H1 (cell line): ENCODE measurements around the gene CHMP5. TPM values are rescaled to one million over a fixed set of nuclear protein-coding genes. Genes with fewer than 3 reads are reported as not detected.

Source experiments
- CTCF ChIA-PET: fragments of 300-600 bp; sonication (Branson Sonifier 250); formaldehyde crosslinking; loops from one replicate; lab custom pipeline; 2021; ENCODE audit not compliant: partially characterized antibody; lab: Charles Lee
- POLR2A ChIA-PET: fragments of 300-600 bp; sonication (Branson Sonifier 250); formaldehyde crosslinking; loops from one replicate; lab custom pipeline; 2021; ENCODE audit warnings: inconsistent platforms; ENCODE audit not compliant: partially characterized antibody; lab: Charles Lee
- DNase-seq, 2 experiments: peaks; one replicate each; pipeline versions ENCODE4 v3.0.0 to v3.0.0-alpha.2; 2010 to 2022; ENCODE audit warnings: low spot score in 2 of 2, low read depth in 1 of 2, mixed read lengths in 1 of 2
- FAIRE-seq: peaks from 2 replicates; lab custom pipeline; 2011; peaks lifted over from hg19 to GRCh38; lab: Jason Lieb, UNC
- H2AFZ ChIP-seq: 2 replicates; pipeline ENCODE4 v1.8.1; 2012; ENCODE audit warnings: low read length, inconsistent platforms
- H2AK5ac ChIP-seq: 2 replicates; pipeline ENCODE4 v1.6.1; 2013; ENCODE audit warnings: low read depth, low read length
- H2BK120ac ChIP-seq: replicated peaks from 2 replicates; pipeline ENCODE3; 2013; ENCODE audit warnings: low read depth, low read length, inconsistent platforms
- H2BK12ac ChIP-seq: 2 replicates; pipeline ENCODE4 v1.6.1; 2013; ENCODE audit warnings: low read depth, low read length
- H2BK15ac ChIP-seq: 2 replicates; pipeline ENCODE4 v1.6.1; 2013; ENCODE audit warnings: low read length
- H2BK20ac ChIP-seq: 2 replicates; pipeline ENCODE4 v1.6.1; 2013; ENCODE audit warnings: low read length
- H2BK5ac ChIP-seq: 2 replicates; pipeline ENCODE4 v1.6.1; 2013; ENCODE audit warnings: low read depth, low read length
- H3K14ac ChIP-seq: 2 replicates; pipeline ENCODE4 v1.6.1; 2013; ENCODE audit warnings: inconsistent platforms; ENCODE audit not compliant: insufficient read length
- H3K18ac ChIP-seq: 2 replicates; pipeline ENCODE4 v1.6.1; 2013; ENCODE audit warnings: low read length; ENCODE audit errors: extremely low read depth
- H3K23ac ChIP-seq: 2 replicates; pipeline ENCODE4 v1.6.1; 2013; ENCODE audit warnings: inconsistent platforms; ENCODE audit not compliant: insufficient read length
- H3K23me2 ChIP-seq: 2 replicates; pipeline ENCODE4 v1.6.1; 2013; ENCODE audit warnings: low read depth, low read length
- H3K27ac ChIP-seq: 2 replicates; pipeline ENCODE4 v1.6.1; 2011; ENCODE audit warnings: low read depth, low read length, inconsistent platforms
- H3K27me3 ChIP-seq, 4 experiments: replicated peaks in 1 of 4; 1 replicate in 1 of 4; 2 replicates in 3 of 4; pipeline versions ENCODE4 v1.6.1 to v1.8.1; 2011 to 2013; ENCODE audit warnings: low read length in 3 of 4, mild to moderate bottlenecking in 3 of 4, inconsistent platforms in 2 of 4, mixed read lengths in 2 of 4, moderate library complexity in 1 of 4; ENCODE audit not compliant: control insufficient read depth in 3 of 4, insufficient read depth in 3 of 4; ENCODE audit errors: extremely low read depth in 1 of 4
- H3K36me3 ChIP-seq, 4 experiments: 2 replicates each; pipeline versions ENCODE4 v1.6.1 to v1.8.1; 2011 to 2013; ENCODE audit warnings: mild to moderate bottlenecking in 4 of 4, low read length in 3 of 4, moderate library complexity in 2 of 4, control low read depth in 1 of 4, inconsistent platforms in 1 of 4; ENCODE audit not compliant: insufficient read depth in 4 of 4, control insufficient read depth in 2 of 4
- H3K4ac ChIP-seq: replicated peaks from 2 replicates; pipeline ENCODE3; 2013; ENCODE audit warnings: low read length, low read depth, mixed read lengths, inconsistent platforms; ENCODE audit not compliant: insufficient read length
- H3K4me1 ChIP-seq, 4 experiments: replicated peaks in 1 of 4; 1 replicate in 1 of 4; 2 replicates in 3 of 4; pipeline versions ENCODE4 v1.6.1 to v1.8.1; 2011 to 2013; ENCODE audit warnings: low read length in 3 of 4, inconsistent platforms in 2 of 4, mixed read lengths in 1 of 4; ENCODE audit not compliant: insufficient read depth in 4 of 4, control insufficient read depth in 3 of 4
- H3K4me2 ChIP-seq, 2 experiments: 2 replicates each; pipeline versions ENCODE4 v1.6.1 to v1.8.1; 2011 to 2013; ENCODE audit warnings: low read depth in 2 of 2, low read length in 2 of 2, control low read depth in 1 of 2, inconsistent platforms in 1 of 2, mild to moderate bottlenecking in 1 of 2; ENCODE audit not compliant: insufficient read depth in 1 of 2
- H3K4me3 ChIP-seq, 4 experiments: fragments of 200-600, 300-600 bp in 1 of 4; sonication (generic), shearing (Covaris generic), sonication (Bioruptor Twin) in 1 of 4; 2 replicates each; pipeline versions ENCODE4 v1.5.1 to v1.8.1; 2011 to 2016; ENCODE audit warnings: low read length in 4 of 4, low read depth in 3 of 4, control low read depth in 2 of 4, inconsistent platforms in 2 of 4, mild to moderate bottlenecking in 2 of 4, mixed read lengths in 1 of 4, moderate library complexity in 1 of 4; ENCODE audit not compliant: insufficient read depth in 2 of 4; ENCODE audit errors: extremely low read depth in 1 of 4
- H3K56ac ChIP-seq: replicated peaks from 2 replicates; pipeline ENCODE3; 2013; ENCODE audit warnings: low read depth, mild to moderate bottlenecking, mixed read lengths, low read length, inconsistent platforms; ENCODE audit not compliant: insufficient read length
- H3K79me1 ChIP-seq: 2 replicates; pipeline ENCODE4 v1.6.1; 2013; ENCODE audit warnings: low read depth, low read length, control low read depth
- H3K79me2 ChIP-seq, 2 experiments: 2 replicates each; pipeline versions ENCODE4 v1.6.1 to v1.8.1; 2012 to 2013; ENCODE audit warnings: low read length in 2 of 2, mild to moderate bottlenecking in 2 of 2, inconsistent platforms in 1 of 2; ENCODE audit not compliant: insufficient read depth in 2 of 2, control insufficient read depth in 1 of 2
- H3K9ac ChIP-seq, 4 experiments: replicated peaks in 1 of 4; 1 replicate in 1 of 4; 2 replicates in 3 of 4; pipeline versions ENCODE4 v1.6.1 to v1.8.1; 2011 to 2013; ENCODE audit warnings: low read depth in 3 of 4, low read length in 3 of 4, control low read depth in 2 of 4, mild to moderate bottlenecking in 2 of 4, moderate library complexity in 2 of 4, inconsistent platforms in 1 of 4; ENCODE audit errors: extremely low read depth in 1 of 4
- H3K9me3 ChIP-seq, 2 experiments: 2 replicates each; pipeline versions ENCODE4 v1.6.1 to v1.8.1; 2012 to 2013; ENCODE audit warnings: mild to moderate bottlenecking in 2 of 2, moderate library complexity in 2 of 2, control low read depth in 1 of 2, inconsistent platforms in 1 of 2, low read depth in 1 of 2, low read length in 1 of 2, mixed read lengths in 1 of 2; ENCODE audit not compliant: insufficient read depth in 2 of 2
- H4K20me1 ChIP-seq, 2 experiments: replicated peaks in 1 of 2; 2 replicates each; pipeline versions ENCODE3 to v1.8.1; 2011 to 2013; ENCODE audit warnings: inconsistent platforms in 2 of 2, low read length in 2 of 2, mild to moderate bottlenecking in 1 of 2; ENCODE audit not compliant: insufficient read depth in 2 of 2, control insufficient read depth in 1 of 2
- H4K5ac ChIP-seq: 2 replicates; pipeline ENCODE4 v1.6.1; 2013; ENCODE audit warnings: low read length, low read depth, mixed read lengths, inconsistent platforms; ENCODE audit not compliant: insufficient read length
- H4K8ac ChIP-seq: 2 replicates; pipeline ENCODE4 v1.8.0; 2013; ENCODE audit warnings: mild to moderate bottlenecking, moderate library complexity, low read length, inconsistent platforms; ENCODE audit not compliant: insufficient read depth; ENCODE audit errors: extremely low read depth
- H4K91ac ChIP-seq: replicated peaks from 2 replicates; pipeline ENCODE3; 2013; ENCODE audit warnings: low read length, mixed read lengths, inconsistent platforms; ENCODE audit not compliant: insufficient read length
- BACH1 ChIP-seq: IDR thresholded peaks from 2 replicates; pipeline ENCODE4 v1.6.1; 2012; ENCODE audit warnings: low read length, improper control_type of control experiment
- BRCA1 ChIP-seq: IDR thresholded peaks from 2 replicates; pipeline ENCODE4 v1.6.1; 2012; ENCODE audit warnings: low read depth, low read length, improper control_type of control experiment
- CEBPB ChIP-seq: IDR thresholded peaks from 2 replicates; pipeline ENCODE4 v1.6.1; 2012; ENCODE audit warnings: low read depth, low read length
- CHD1 ChIP-seq: IDR thresholded peaks from 2 replicates; pipeline ENCODE4 v1.6.1; 2012; ENCODE audit warnings: low read depth, low read length, improper control_type of control experiment
- CREB1 ChIP-seq: IDR thresholded peaks from 2 replicates; pipeline ENCODE4 v1.6.1; 2012; ENCODE audit warnings: inconsistent platforms
- E2F6 ChIP-seq: IDR thresholded peaks from 2 replicates; pipeline ENCODE4 v1.6.1; 2012; ENCODE audit warnings: inconsistent platforms
- EGR1 ChIP-seq: IDR thresholded peaks from 2 replicates; pipeline ENCODE4 v1.6.1; 2011; ENCODE audit warnings: low read depth, low read length, borderline replicate concordance
- FOSL1 ChIP-seq: IDR thresholded peaks from 2 replicates; pipeline ENCODE4 v1.6.1; 2011; ENCODE audit warnings: mild to moderate bottlenecking, low read depth, low read length, moderate library complexity; ENCODE audit not compliant: insufficient read depth
- GTF2F1 ChIP-seq: IDR thresholded peaks from 2 replicates; pipeline ENCODE4 v1.6.1; 2012; ENCODE audit warnings: low read depth, low read length, improper control_type of control experiment, borderline replicate concordance
- KDM5A ChIP-seq: fragments of 200-600 bp; IDR thresholded peaks from 2 replicates; pipeline ENCODE4 v1.7.1; 2012; ENCODE audit warnings: mild to moderate bottlenecking, low read length, inconsistent platforms, mixed read lengths
- MAFK ChIP-seq: IDR thresholded peaks from 2 replicates; pipeline ENCODE4 v1.6.1; 2012; ENCODE audit warnings: low read depth, mild to moderate bottlenecking, improper control_type of control experiment, low read length
- POLR2A ChIP-seq, 2 experiments: IDR thresholded peaks; 1 replicate in 1 of 2; 2 replicates in 1 of 2; pipeline ENCODE4 v1.6.1; 2011; ENCODE audit warnings: low read depth in 2 of 2, low read length in 2 of 2, mild to moderate bottlenecking in 2 of 2; ENCODE audit errors: control extremely low read depth in 1 of 2
- SIX5 ChIP-seq: IDR thresholded peaks from 2 replicates; pipeline ENCODE4 v1.6.1; 2011; ENCODE audit warnings: mild to moderate bottlenecking, low read depth, low read length
- SP1 ChIP-seq: IDR thresholded peaks from 2 replicates; pipeline ENCODE4 v1.6.1; 2011; ENCODE audit warnings: low read depth, low read length
- TAF1 ChIP-seq: IDR thresholded peaks from 2 replicates; pipeline ENCODE4 v1.6.1; 2011; ENCODE audit warnings: mild to moderate bottlenecking, low read depth, low read length
- ZNF274 ChIP-seq: IDR thresholded peaks from 2 replicates; pipeline ENCODE4 v1.7.0; 2012; ENCODE audit warnings: low read length, borderline replicate concordance; ENCODE audit errors: extremely low read depth
- WGBS, 2 experiments: shearing (Covaris generic) in 1 of 2; methylation state at CpG; one replicate each; pipeline versions ENCODE4 v1.1.6 to v1.1.7; 2013 to 2015; ENCODE audit warnings: low lambda C conversion rate in 2 of 2, mixed read lengths in 2 of 2, inconsistent platforms in 1 of 2, low coverage in 1 of 2, missing lambda C conversion rate in 1 of 2; ENCODE audit not compliant: insufficient replicate concordance in 2 of 2, insufficient coverage in 1 of 2, insufficient read length in 1 of 2; ENCODE audit errors: extremely low coverage in 1 of 2, missing lambda C conversion rate in 1 of 2; 5-methylcytosine and 5-hydroxymethylcytosine counted together
- polyA plus RNA-seq, 7 experiments: library from polyadenylated mRNA; depleted of rRNA in 3 of 7; stranded (reverse) in 5 of 7; unstranded in 2 of 7; fragments of >200 nt in 5 of 7; fragments of 200-250 nt in 2 of 7; gene quantifications; 1 replicate in 5 of 7; 2 replicates in 1 of 7; 4 replicates in 1 of 7; pipeline versions ENCODE4 v1.2.1 to v1.2.3, GENCODE V29; 2011 to 2013; ENCODE audit warnings: missing spikeins in 2 of 7, mixed read lengths in 2 of 7
- total RNA-seq: library from RNA; stranded (reverse); fragmentation: NEBNext Ultra II Directional; extraction: Animal tissue kit (Norgen Biotek cat#: 25700); gene quantifications from 2 replicates; pipeline ENCODE4 v1.2.1, GENCODE V29; 2021

CHMP5 gene
- total and polyA plus RNA-seq, 2 of the 8 experiments (the other 6 are each of a cell fraction or from before 2014, with no cell fraction given), result 25.0 to 47.3 TPM

DNA sequence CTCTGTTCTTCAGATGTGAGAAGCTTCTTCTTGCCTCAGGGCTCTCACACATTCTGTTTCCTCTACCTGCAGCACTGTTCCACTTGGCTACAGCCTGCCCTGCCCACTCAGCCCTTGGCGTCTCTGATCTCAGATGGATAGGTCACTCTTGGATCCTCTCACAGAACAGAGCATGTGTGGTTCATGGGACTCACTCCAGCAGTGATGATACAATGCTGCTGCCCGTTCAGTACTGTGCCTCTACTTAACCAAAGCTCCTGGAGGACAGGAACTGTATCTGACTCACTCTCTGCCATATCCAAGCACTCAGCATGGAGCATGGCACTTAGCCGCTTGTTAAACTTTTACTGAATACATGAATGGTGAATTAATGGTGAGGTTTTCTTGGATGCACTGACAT is 28.3 kb upstream of the CHMP5 start:
- TF ChIP-seq FOSL1 (no peak), GTF2F1 (no peak), E2F6 (no peak), BACH1 (no peak), CEBPB (no peak), BRCA1 (no peak), TAF1 (no peak), MAFK (no peak), POLR2A (IDR thresholded peaks at IDR 0.05; ENCODE audit: control extremely low read depth in 1 of 2, low read depth in 2 of 2, low read length in 2 of 2) (no peak), ZNF274 (no peak), EGR1 (no peak), SP1 (no peak), KDM5A (no peak), CREB1 (no peak), SIX5 (no peak), CHD1 (no peak)
- Histone ChIP-seq H3K4ac (no peak overlapping the region), H3K4me3 (no peak overlapping the region), H2BK15ac (no peak overlapping the region), H3K79me1 (no peaks in the 10 kb centered on the region), H3K18ac (no peak overlapping the region), H3K27me3 (no peaks in the 10 kb centered on the region; a peak in 2 of 7 replicates), H4K20me1 (no peaks in the 10 kb centered on the region), H3K9ac (no peak overlapping the region), H3K36me3 (no peaks in the 10 kb centered on the region), H3K14ac (no peak overlapping the region), H3K27ac (no peak overlapping the region), H4K5ac (no peak overlapping the region), H3K4me1 (no peaks in the 10 kb centered on the region), H2BK5ac (no peak overlapping the region), H3K56ac (no peak overlapping the region), H3K79me2 (no peaks in the 10 kb centered on the region), H2BK12ac (no peak overlapping the region), H2BK120ac (no peak overlapping the region), H3K4me2 (no peak overlapping the region), H2AFZ (no peak overlapping the region), H3K23me2 (no peaks in the 10 kb centered on the region; the same call in 1 of the 2 replicates), H3K23ac (no peak overlapping the region), H2BK20ac (no peak overlapping the region), H4K8ac (0 out of 2 replicates have a peak overlapping the region, but pooled peaks have one; percentile 14), H2AK5ac (no peak overlapping the region), H4K91ac (no peak overlapping the region), H3K9me3 (no peaks in the 10 kb centered on the region)
- ChIA-PET POLR2A (interaction anchor here (1.0 to 2.1 kb wide), 2 partner anchors 8 to 12 kb away, joined by 5 to 10 read pairs; no protein-coding TSS in a partner anchor), CTCF (interaction anchor here (0.9 to 7.5 kb wide), 3 partner anchors 8 to 256 kb away, joined by 3 to 55 read pairs (median 3); no protein-coding TSS in a partner anchor)
- 84% methylated on average over 3 of the region's 3 CpGs; no CpG with 5 or more reads in 1 of the 2 experiments for WGBS, 2 experiments
- FAIRE-seq (no peak), DNase-seq (no peak)
